B cell (primary cell): ENCODE results near the gene SHISA7. TPM values are rescaled to one million over a fixed set of nuclear protein-coding genes. Genes with fewer than 3 reads are reported as not detected.

Experiments used
- ATAC-seq: fragments of 200-7000 bp; cut with Tn5 transposase; one replicate; pipeline ENCODE4 v1.10.0; 2021; ENCODE audit warnings: low read depth, mild to moderate bottlenecking, moderate number of reproducible peaks, moderate library complexity
- CTCF ChIA-PET: fragments of 350-600 bp; sonication (Branson Sonifier 250); formaldehyde crosslinking; loops from one replicate; lab custom pipeline; 2021; ENCODE audit warnings: antibody characterized with exemption, inconsistent platforms; lab: Charles Lee
- POLR2A ChIA-PET: fragments of 350-600 bp; sonication (Branson Sonifier 250); formaldehyde crosslinking; loops from one replicate; lab custom pipeline; 2021; ENCODE audit warnings: antibody characterized with exemption; lab: Charles Lee
- DNase-seq: peaks from one replicate; pipeline ENCODE4 v3.0.0; 2013
- H2AFZ ChIP-seq: 2 replicates; pipeline ENCODE4 v1.6.1; 2012; ENCODE audit warnings: mild to moderate bottlenecking, low read depth, low read length; ENCODE audit not compliant: insufficient read depth, poor library complexity, severe bottlenecking
- H3K27ac ChIP-seq, 2 donors: 1 replicate in 1 of 2; 2 replicates in 1 of 2; pipeline ENCODE4 v1.5.1; 2012 to 2013; ENCODE audit warnings: low read length in 2 of 2, mild to moderate bottlenecking in 2 of 2, moderate library complexity in 1 of 2
- H3K27me3 ChIP-seq, 4 experiments: fragments of 200-600 bp in 1 of 4; sonication (generic) in 1 of 4; replicated peaks in 1 of 4; 1 replicate in 2 of 4; 2 replicates in 2 of 4; pipeline versions ENCODE4 v1.6.1 to v1.7.0; 2013 to 2016; ENCODE audit warnings: low read length in 3 of 4, mild to moderate bottlenecking in 2 of 4, mixed read lengths in 1 of 4, moderate library complexity in 1 of 4; ENCODE audit not compliant: insufficient read depth in 4 of 4, control insufficient read depth in 3 of 4; ENCODE audit errors: control extremely low read depth in 1 of 4
- H3K36me3 ChIP-seq, 2 experiments: replicated peaks in 1 of 2; 1 replicate in 1 of 2; 2 replicates in 1 of 2; pipeline versions ENCODE4 v1.6.1 to v1.7.1; 2013; ENCODE audit warnings: low read length in 1 of 2; ENCODE audit not compliant: insufficient read depth in 2 of 2, control insufficient read depth in 1 of 2; ENCODE audit errors: control extremely low read depth in 1 of 2, extremely low read depth in 1 of 2
- H3K4me1 ChIP-seq, 2 donors: fragments of 200-600 bp in 1 of 2; sonication (generic) in 1 of 2; 1 replicate in 1 of 2; 2 replicates in 1 of 2; pipeline versions ENCODE4 v1.5.1 to v1.6.1; 2013 to 2017; ENCODE audit warnings: low read length in 2 of 2; ENCODE audit not compliant: control insufficient read depth in 2 of 2, insufficient read depth in 2 of 2
- H3K4me2 ChIP-seq: replicated peaks from 2 replicates; pipeline ENCODE3; 2012; ENCODE audit warnings: mild to moderate bottlenecking, low read depth, low read length; ENCODE audit not compliant: poor library complexity, severe bottlenecking
- H3K4me3 ChIP-seq, 5 experiments: fragments of 200-600 bp in 1 of 5; sonication (generic) in 1 of 5; 1 replicate in 3 of 5; 2 replicates in 2 of 5; pipeline versions ENCODE4 v1.5.1 to v1.7.0; 2011 to 2016; ENCODE audit warnings: low read length in 4 of 5, mild to moderate bottlenecking in 4 of 5, low read depth in 2 of 5, control low read depth in 1 of 5, moderate library complexity in 1 of 5; ENCODE audit not compliant: insufficient read depth in 1 of 5; ENCODE audit errors: control extremely low read depth in 1 of 5, extremely low read depth in 1 of 5
- H3K79me2 ChIP-seq: fragments of 200-600 bp; sonication (generic); one replicate; pipeline ENCODE4 v1.6.0; 2016; ENCODE audit warnings: low read length; ENCODE audit not compliant: control insufficient read depth, insufficient read depth
- H3K9ac ChIP-seq: fragments of 200-600 bp; sonication (generic); 2 replicates; pipeline ENCODE4 v1.6.1; 2017; ENCODE audit warnings: mild to moderate bottlenecking, low read length, moderate library complexity
- H3K9me3 ChIP-seq, 3 donors: one replicate each; pipeline versions ENCODE4 v1.6.1 to v1.7.1; 2013; ENCODE audit warnings: low read length in 2 of 3; ENCODE audit not compliant: control insufficient read depth in 2 of 3, insufficient read depth in 1 of 3; ENCODE audit errors: control extremely low read depth in 1 of 3
- H4K20me1 ChIP-seq: 2 replicates; pipeline ENCODE4 v1.6.0; 2012; ENCODE audit warnings: mild to moderate bottlenecking, low read length; ENCODE audit not compliant: insufficient read depth, control insufficient read depth, poor library complexity, severe bottlenecking
- H3K27ac Mint-ChIP-seq: one replicate; pipeline ENCODE4 v1.8.0; 2021; ENCODE audit warnings: mixed read lengths
- H3K27me3 Mint-ChIP-seq: one replicate; pipeline ENCODE4 v1.8.0; 2021; ENCODE audit warnings: mixed read lengths
- H3K4me1 Mint-ChIP-seq: one replicate; pipeline ENCODE4 v1.8.0; 2021; ENCODE audit warnings: mixed read lengths
- H3K4me3 Mint-ChIP-seq: one replicate; pipeline ENCODE4 v1.8.0; 2021; ENCODE audit warnings: mixed read lengths
- H3K9me3 Mint-ChIP-seq: one replicate; pipeline ENCODE4 v1.8.0; 2022; ENCODE audit warnings: mixed read lengths; ENCODE audit not compliant: insufficient read depth
- CTCF ChIP-seq: fragments of 200-600 bp; IDR thresholded peaks from one replicate; pipeline ENCODE4 v1.8.0; 2022; ENCODE audit warnings: antibody characterized with exemption, mild to moderate bottlenecking
- EZH2 ChIP-seq: IDR thresholded peaks from 2 replicates; pipeline ENCODE4 v1.6.1; 2012; ENCODE audit warnings: borderline replicate concordance, low read depth, mild to moderate bottlenecking, moderate library complexity, low read length; ENCODE audit not compliant: insufficient read depth, poor library complexity, severe bottlenecking
- WGBS: methylation state at CpG from one replicate; pipeline ENCODE4 v1.1.5; 2013; ENCODE audit warnings: missing lambda C conversion rate; ENCODE audit not compliant: insufficient coverage; 5-methylcytosine and 5-hydroxymethylcytosine counted together
- intact Hi-C: fragments of 100-400 bp; cut with micrococcal nuclease; formaldehyde crosslinking; loops from one replicate; pipeline ENCODE4 v1.10.0; 2022
- polyA plus RNA-seq: library from polyadenylated mRNA; depleted of rRNA; stranded (reverse); fragments of >200 nt; gene quantifications from 2 replicates; pipeline ENCODE4 v1.2.3, GENCODE V29; 2012
- total RNA-seq, 2 donors: library from RNA; stranded (reverse); fragments of 120-200 nt in 1 of 2; gene quantifications; 1 replicate in 1 of 2; 2 replicates in 1 of 2; pipeline versions ENCODE4 v1.2.3 to v1.2.4, GENCODE V29; 2013 to 2022

SHISA7 gene
- total and polyA plus RNA-seq, 2 donors (not counting 1 experiment from before 2014, with no cell fraction given) = 0.06 TPM; not detected in 1

- no peaks in the 10 kb centered on the region for H3K36me3 ChIP-seq
- peak overlapping the region; percentile 10 for H3K27ac Mint-ChIP-seq
- peak overlapping the region; percentile 62 for H3K4me2 ChIP-seq
- H3K4me1 ChIP-seq = peaks cover 21 to 37% of the 10 kb centered on the region in 2 donors
- H3K9me3 ChIP-seq = peaks cover 0 to 31% (median 0%) of the 10 kb centered on the region in 3 donors
- TF ChIP-seq CTCF = no peak
- no peak for TF ChIP-seq EZH2
- H3K4me3 Mint-ChIP-seq = peak overlapping the region; percentile 50
- intact Hi-C loops = no loop called here
- peaks cover 71% of the 10 kb centered on the region for H3K27me3 Mint-ChIP-seq
- H3K4me3 ChIP-seq = peak overlapping the region in 2 of 5 experiments; percentile 9 to 22
- 4% methylated on average over 36 of the region's 39 CpGs for WGBS
- no peak overlapping the region for H3K27ac ChIP-seq
- no peaks in the 10 kb centered on the region for H3K9me3 Mint-ChIP-seq
- H3K27me3 ChIP-seq = peaks cover 0 to 80% (median 51%) of the 10 kb centered on the region in 4 experiments
- peaks cover 20% of the 10 kb centered on the region for H3K4me1 Mint-ChIP-seq
- POLR2A ChIA-PET = interaction anchor here (0.6 kb wide), 1 partner anchor 9 kb away, joined by 5 read pairs; no protein-coding TSS in a partner anchor
- no peak for DNase-seq
- H3K79me2 ChIP-seq = no peaks in the 10 kb centered on the region
- CTCF ChIA-PET = no interaction called here
- H2AFZ ChIP-seq = peak overlapping the region; percentile 13
- H4K20me1 ChIP-seq = no peaks in the 10 kb centered on the region
- no peak overlapping the region for H3K9ac ChIP-seq
- ATAC-seq = peak; percentile 12
Measured at GRCh38 chr19:55441692-55442321, 1.3 kb downstream of the SHISA7 start.

GRCh38 chr19:55441319-55441691 is 1.8 kb downstream of the SHISA7 start:
- Mint-ChIP-seq H3K27ac (peak overlapping the region; percentile 10), H3K4me3 (peak overlapping the region; percentile 50), H3K4me1 (peaks cover 20% of the 10 kb centered on the region), H3K9me3 (no peaks in the 10 kb centered on the region), H3K27me3 (peaks cover 74% of the 10 kb centered on the region)
- peak overlapping the region; percentile 62 for H3K4me2 ChIP-seq
- no peaks in the 10 kb centered on the region for H3K36me3 ChIP-seq
- H3K27ac ChIP-seq = no peak overlapping the region
- intact Hi-C loops = no loop called here
- no peak overlapping the region for H3K9ac ChIP-seq
- peak overlapping the region in 1 of 5 experiments; percentile 22 for H3K4me3 ChIP-seq
- H3K79me2 ChIP-seq = no peaks in the 10 kb centered on the region
- peak overlapping the region; percentile 13 for H2AFZ ChIP-seq
- ChIA-PET POLR2A (interaction anchor here (0.6 kb wide), 1 partner anchor 10 kb away, joined by 5 read pairs; no protein-coding TSS in a partner anchor), CTCF (no interaction called here)
- DNase-seq (peak; percentile 64), ATAC-seq (peak; percentile 46)
- TF ChIP-seq CTCF (no peak), EZH2 (peak; percentile 57)
- peaks cover 21 to 37% of the 10 kb centered on the region in 2 donors for H3K4me1 ChIP-seq
- H4K20me1 ChIP-seq = no peaks in the 10 kb centered on the region
- peaks cover 0 to 31% (median 0%) of the 10 kb centered on the region in 3 donors for H3K9me3 ChIP-seq
- H3K27me3 ChIP-seq = peaks cover 0 to 83% (median 54%) of the 10 kb centered on the region in 4 experiments
- 3% methylated on average over 21 of the region's 21 CpGs for WGBS
